Choroid plexus epithelial cell (primary cell): ENCODE data around the gene CCT7.

ENCODE experiments used
- DNase-seq: peaks from one replicate; pipeline ENCODE4 v3.0.0-alpha.2; 2010; ENCODE audit warnings: low read depth
- H3K4me3 ChIP-seq: 2 replicates; pipeline ENCODE4 v1.5.1; 2011; ENCODE audit warnings: low read depth, mild to moderate bottlenecking, control low read depth, low read length, moderate library complexity
- TF ChIP-seq, protein P1 (sequence below): conservative IDR thresholded peaks from 2 replicates; pipeline ENCODE4 v1.5.1; 2011; ENCODE audit warnings: low read depth, mild to moderate bottlenecking, control low read depth, inconsistent platforms, low read length, moderate library complexity

Gene CCT7

DNA sequence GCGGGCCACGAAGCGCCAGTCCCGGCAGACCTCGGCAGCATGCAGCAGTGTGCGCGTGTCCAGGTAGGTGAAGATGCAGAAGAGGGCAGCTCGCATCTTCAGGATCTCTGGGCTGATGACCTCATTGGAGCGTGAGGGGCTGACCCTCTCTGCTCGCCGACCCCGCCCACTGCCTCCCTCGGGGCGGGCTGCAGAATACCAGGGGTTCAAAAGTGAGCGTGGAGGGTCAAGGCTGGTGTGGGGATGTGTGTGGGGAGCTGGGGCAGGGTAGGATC is 30.2 kb downstream of the CCT7 start:
- TF ChIP-seq, protein P1, sequence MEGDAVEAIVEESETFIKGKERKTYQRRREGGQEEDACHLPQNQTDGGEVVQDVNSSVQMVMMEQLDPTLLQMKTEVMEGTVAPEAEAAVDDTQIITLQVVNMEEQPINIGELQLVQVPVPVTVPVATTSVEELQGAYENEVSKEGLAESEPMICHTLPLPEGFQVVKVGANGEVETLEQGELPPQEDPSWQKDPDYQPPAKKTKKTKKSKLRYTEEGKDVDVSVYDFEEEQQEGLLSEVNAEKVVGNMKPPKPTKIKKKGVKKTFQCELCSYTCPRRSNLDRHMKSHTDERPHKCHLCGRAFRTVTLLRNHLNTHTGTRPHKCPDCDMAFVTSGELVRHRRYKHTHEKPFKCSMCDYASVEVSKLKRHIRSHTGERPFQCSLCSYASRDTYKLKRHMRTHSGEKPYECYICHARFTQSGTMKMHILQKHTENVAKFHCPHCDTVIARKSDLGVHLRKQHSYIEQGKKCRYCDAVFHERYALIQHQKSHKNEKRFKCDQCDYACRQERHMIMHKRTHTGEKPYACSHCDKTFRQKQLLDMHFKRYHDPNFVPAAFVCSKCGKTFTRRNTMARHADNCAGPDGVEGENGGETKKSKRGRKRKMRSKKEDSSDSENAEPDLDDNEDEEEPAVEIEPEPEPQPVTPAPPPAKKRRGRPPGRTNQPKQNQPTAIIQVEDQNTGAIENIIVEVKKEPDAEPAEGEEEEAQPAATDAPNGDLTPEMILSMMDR: no peak
- H3K4me3 ChIP-seq: no peak overlapping the region
- no peak for DNase-seq

DNA sequence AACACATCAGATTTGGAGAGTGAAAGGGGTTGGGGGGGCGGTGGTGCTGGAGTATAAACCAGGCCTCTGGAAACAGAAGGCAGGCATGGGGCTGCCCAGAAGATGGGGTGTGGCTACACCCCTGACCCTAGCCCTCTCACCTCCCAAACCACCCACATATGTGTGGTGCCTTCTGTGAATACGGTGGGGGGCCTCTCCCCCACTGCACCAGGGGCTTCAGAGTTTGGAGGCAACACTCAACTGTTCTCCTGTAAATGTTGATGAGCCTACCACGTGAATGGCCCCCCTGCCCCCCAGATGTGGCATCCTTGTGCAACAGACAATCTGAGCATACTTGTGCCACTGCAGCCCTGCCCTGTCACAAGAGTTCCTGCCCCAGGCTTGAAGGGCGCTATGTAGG is 30.7 kb downstream of the CCT7 start:
- TF ChIP-seq, protein P1: no peak
- DNase-seq: no peak
- H3K4me3 ChIP-seq: no peak overlapping the region

DNA sequence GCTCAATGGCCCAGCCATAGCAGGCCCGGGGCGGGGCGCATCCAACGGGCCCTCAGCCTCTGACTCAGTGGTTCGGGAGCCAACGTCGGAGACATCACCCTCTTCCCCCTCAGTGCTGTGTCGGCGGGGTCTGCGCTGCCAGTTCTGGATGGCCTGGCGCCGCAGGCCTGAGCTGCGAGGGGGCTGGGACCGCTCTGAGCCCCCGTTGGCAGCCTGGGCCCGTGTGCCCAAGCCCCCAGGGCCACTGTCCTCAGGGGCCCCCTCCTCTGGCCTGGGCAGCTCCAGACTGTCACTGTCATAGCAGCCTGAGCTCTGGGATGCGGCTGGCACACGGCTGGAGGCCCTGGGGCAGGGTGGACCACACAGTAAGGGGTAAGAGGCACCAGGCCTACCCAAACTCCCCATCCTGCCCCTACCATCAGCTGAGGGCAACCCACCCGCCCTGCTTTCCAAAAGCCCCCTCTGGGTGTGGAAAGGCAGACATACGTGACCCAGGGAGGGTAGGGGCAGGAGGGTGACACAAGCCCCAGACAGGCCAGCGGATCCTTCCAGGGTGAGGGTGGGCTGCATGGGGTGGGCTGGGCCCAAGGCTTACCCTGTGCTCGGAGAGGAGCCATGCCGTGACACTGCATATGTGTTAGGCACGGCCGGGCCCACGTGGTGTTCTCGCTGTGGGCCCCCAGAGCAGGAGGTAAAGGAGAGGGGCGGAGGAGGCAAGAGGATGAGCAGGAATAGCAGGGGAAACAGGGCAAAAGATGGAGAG is 31.4 kb downstream of the CCT7 start:
- H3K4me3 ChIP-seq: no peak overlapping the region
- TF ChIP-seq, protein P1: no peak
- DNase-seq: no peak

DNA sequence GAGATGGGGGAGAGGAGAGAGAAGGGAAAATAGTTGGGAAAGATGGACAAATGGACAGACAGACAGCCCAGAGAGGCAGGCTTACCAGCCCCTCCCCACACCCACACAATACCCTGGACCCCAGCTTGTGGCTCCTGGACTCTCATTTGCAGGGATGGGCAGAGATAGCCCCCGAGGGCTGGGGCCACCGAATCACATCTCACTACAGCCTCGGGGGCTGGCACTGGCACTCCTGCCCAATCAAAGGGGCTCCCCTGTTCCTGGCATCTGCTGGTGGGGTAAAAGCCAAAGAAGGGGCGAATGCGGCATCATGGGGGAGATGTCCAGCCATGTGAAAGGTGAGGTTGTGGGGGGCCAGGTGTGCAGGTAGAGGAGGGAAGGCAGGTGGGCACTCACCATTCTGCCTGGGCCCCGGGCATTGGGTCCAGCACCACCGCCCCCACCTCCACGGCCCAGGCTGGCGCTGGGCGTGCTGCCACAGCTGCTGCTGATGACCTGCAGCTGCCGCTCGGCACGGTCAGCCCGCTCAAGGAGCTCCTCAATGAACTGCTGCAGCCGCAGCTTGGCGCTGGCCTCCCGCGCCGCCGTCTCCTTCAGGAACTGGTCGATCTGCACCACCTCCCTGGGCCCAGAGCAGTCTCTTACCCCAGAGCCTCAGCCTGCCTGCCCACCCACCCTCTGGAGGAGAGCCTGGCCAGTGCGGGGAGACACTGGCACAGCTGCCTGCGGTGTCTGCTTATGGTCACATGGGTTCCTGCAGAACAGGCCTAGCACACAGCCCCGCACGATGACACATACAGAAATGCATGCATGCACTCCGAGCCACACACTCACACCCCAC is 32.2 kb downstream of the CCT7 start:
- TF ChIP-seq, protein P1: no peak
- H3K4me3 ChIP-seq: no peak overlapping the region
- DNase-seq: no peak

DNA sequence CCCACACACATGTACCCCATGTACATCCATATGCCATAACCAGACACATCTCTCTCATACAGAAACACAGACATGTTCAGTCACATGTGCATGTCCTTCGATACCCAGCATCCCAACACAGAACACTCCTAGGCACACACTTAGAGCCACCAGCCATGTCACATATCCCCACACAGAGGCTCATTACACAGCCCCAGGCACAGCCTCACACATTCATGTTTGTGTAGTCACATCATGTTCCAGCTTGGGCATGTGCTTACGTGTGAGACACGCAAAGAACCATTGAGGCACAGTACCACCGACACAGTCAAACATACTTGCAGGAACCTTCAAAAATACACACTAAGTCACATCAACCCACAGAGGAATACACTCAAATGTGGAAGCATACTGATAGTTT is 32.9 kb downstream of the CCT7 start:
- H3K4me3 ChIP-seq: no peak overlapping the region
- no peak for DNase-seq
- TF ChIP-seq, protein P1: no peak

DNA sequence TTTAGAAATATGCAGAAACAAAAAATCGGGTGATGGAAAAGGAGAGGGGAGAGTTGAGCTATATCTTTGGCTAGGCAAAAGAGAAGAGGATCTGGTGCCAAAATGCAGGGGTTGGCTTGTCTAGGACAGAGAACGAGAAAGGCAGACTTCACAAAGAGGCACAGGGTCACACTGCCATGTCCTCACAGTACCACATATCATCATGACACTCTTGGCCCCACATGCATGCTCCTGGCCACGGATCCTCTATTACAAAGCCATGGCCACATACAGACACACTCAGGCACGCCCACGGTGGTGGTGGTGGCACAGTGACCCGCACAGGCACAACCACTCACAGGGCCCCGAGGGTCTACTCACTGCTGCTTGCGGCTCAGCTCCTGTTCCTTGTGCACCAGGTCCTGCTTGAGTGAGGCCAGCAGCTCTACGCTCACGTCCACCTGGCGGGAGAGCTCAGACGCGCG is 34.3 kb downstream of the CCT7 start:
- TF ChIP-seq, protein P1: no peak
- DNase-seq: no peak
- H3K4me3 ChIP-seq: no peak overlapping the region
